GM23338 (cell line): ENCODE measurements around the gene RTL1. TPM values are rescaled to one million over a fixed set of nuclear protein-coding genes. Genes with fewer than 3 reads are reported as not detected.

ENCODE experiments used
- CREB1 ChIP-seq: fragments of 250-450 bp; sonication (Bioruptor Pico); IDR thresholded peaks from 2 replicates; pipeline ENCODE4 v1.5.0; 2020; ENCODE audit warnings: low read depth, mild to moderate bottlenecking, moderate library complexity
- EZH2 ChIP-seq: fragments of 200-600 bp; sonication (generic); IDR thresholded peaks from one replicate; pipeline ENCODE4 v1.8.0; 2017; ENCODE audit warnings: antibody characterized with exemption, mild to moderate bottlenecking, low read depth; ENCODE audit not compliant: unreplicated experiment
- JUNB ChIP-seq: IDR thresholded peaks from one replicate; pipeline ENCODE4 v1.6.1; 2016; ENCODE audit warnings: antibody characterized with exemption; ENCODE audit not compliant: unreplicated experiment
- POLR2AphosphoS5 ChIP-seq: IDR thresholded peaks from 2 replicates; pipeline ENCODE4 v1.6.1; 2016; ENCODE audit warnings: antibody characterized with exemption, low read depth
- STAT1 ChIP-seq: IDR thresholded peaks from one replicate; pipeline ENCODE4 v1.6.1; 2016; ENCODE audit warnings: antibody characterized with exemption; ENCODE audit not compliant: unreplicated experiment
- ZNF114 ChIP-seq: fragments of 250-450 bp; sonication (Bioruptor Pico); IDR thresholded peaks from 2 replicates; pipeline ENCODE4 v1.5.0; 2020; ENCODE audit warnings: mild to moderate bottlenecking, moderate library complexity
- ZNF331 ChIP-seq: fragments of 250-450 bp; sonication (Bioruptor Pico); IDR thresholded peaks from 2 replicates; pipeline ENCODE4 v1.5.0; 2020; ENCODE audit warnings: low read depth, mild to moderate bottlenecking, moderate library complexity
- polyA plus RNA-seq: library from polyadenylated mRNA; unstranded; fragments of >200 nt; fragmentation: Nextera tagmentation; extraction: Ambion mirVana; gene quantifications from 2 replicates; pipeline ENCODE4 v1.2.1, GENCODE V29; 2016
- total RNA-seq: library from RNA; depleted of rRNA; stranded (reverse); fragments of >200 nt; shearing (Covaris generic); gene quantifications from 2 replicates; pipeline ENCODE4 v1.2.3, GENCODE V29; 2014
- TF ChIP-seq, protein P1 (sequence below): fragments of 250-450 bp; sonication (Bioruptor Pico); IDR thresholded peaks from 2 replicates; pipeline ENCODE4 v1.5.0; 2020; ENCODE audit warnings: mild to moderate bottlenecking, moderate library complexity
- TF ChIP-seq, protein P2 (sequence below): IDR thresholded peaks from one replicate; pipeline ENCODE4 v1.6.1; 2018; ENCODE audit warnings: antibody characterized with exemption; ENCODE audit not compliant: unreplicated experiment
- TF ChIP-seq, protein P3 (sequence below): IDR thresholded peaks from 2 replicates; pipeline ENCODE4 v1.6.1; 2016; ENCODE audit warnings: antibody characterized with exemption
- TF ChIP-seq, protein P4 (sequence below), 2 experiments: fragments of 200-600 bp in 1 of 2; sonication (generic) in 1 of 2; conservative IDR thresholded peaks; 2 replicates each; pipeline versions ENCODE4 v1.5.1 to v1.6.1; 2016 to 2017; ENCODE audit warnings: antibody characterized with exemption in 2 of 2, low read depth in 2 of 2, mild to moderate bottlenecking in 2 of 2, moderate library complexity in 1 of 2

Gene RTL1
- total and polyA plus RNA-seq, 2 experiments from 2014 or later = not detected

DNA sequence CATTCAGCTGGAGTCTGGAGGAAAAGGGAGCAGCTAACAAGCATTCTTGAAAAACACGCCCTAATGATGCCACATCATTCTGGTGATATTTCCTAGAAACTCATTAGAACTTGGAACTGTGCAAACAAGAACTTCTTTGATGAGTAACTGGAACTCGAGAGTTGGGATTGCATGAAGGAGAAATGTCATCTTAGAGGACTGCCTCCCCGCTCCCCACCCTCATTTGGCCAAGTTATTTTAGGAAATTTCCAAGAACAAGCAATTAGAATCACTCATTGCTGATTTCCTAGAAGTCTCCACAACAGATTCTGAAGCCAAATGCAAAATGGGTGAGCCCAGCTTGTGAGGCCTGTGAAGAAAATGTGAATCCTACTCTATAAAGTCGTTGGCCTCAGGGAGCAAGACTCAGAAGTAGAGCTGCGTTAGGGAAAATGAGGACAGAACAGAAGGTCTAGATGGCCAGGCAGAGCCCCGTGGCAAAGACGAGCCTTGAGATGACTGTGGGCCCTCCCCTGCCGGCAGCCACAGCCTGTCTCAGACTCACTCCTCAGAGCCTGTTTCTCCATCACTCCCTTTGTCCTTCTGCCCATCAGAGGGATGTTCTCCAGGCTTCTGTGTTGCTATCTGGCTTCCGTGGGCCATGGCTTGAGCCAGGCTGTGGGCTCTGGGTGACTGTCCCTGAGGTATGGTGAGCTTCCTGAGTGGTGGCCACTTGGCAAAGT, 38.4 kb downstream of the RTL1 start (continued):
- TF ChIP-seq, protein P1, sequence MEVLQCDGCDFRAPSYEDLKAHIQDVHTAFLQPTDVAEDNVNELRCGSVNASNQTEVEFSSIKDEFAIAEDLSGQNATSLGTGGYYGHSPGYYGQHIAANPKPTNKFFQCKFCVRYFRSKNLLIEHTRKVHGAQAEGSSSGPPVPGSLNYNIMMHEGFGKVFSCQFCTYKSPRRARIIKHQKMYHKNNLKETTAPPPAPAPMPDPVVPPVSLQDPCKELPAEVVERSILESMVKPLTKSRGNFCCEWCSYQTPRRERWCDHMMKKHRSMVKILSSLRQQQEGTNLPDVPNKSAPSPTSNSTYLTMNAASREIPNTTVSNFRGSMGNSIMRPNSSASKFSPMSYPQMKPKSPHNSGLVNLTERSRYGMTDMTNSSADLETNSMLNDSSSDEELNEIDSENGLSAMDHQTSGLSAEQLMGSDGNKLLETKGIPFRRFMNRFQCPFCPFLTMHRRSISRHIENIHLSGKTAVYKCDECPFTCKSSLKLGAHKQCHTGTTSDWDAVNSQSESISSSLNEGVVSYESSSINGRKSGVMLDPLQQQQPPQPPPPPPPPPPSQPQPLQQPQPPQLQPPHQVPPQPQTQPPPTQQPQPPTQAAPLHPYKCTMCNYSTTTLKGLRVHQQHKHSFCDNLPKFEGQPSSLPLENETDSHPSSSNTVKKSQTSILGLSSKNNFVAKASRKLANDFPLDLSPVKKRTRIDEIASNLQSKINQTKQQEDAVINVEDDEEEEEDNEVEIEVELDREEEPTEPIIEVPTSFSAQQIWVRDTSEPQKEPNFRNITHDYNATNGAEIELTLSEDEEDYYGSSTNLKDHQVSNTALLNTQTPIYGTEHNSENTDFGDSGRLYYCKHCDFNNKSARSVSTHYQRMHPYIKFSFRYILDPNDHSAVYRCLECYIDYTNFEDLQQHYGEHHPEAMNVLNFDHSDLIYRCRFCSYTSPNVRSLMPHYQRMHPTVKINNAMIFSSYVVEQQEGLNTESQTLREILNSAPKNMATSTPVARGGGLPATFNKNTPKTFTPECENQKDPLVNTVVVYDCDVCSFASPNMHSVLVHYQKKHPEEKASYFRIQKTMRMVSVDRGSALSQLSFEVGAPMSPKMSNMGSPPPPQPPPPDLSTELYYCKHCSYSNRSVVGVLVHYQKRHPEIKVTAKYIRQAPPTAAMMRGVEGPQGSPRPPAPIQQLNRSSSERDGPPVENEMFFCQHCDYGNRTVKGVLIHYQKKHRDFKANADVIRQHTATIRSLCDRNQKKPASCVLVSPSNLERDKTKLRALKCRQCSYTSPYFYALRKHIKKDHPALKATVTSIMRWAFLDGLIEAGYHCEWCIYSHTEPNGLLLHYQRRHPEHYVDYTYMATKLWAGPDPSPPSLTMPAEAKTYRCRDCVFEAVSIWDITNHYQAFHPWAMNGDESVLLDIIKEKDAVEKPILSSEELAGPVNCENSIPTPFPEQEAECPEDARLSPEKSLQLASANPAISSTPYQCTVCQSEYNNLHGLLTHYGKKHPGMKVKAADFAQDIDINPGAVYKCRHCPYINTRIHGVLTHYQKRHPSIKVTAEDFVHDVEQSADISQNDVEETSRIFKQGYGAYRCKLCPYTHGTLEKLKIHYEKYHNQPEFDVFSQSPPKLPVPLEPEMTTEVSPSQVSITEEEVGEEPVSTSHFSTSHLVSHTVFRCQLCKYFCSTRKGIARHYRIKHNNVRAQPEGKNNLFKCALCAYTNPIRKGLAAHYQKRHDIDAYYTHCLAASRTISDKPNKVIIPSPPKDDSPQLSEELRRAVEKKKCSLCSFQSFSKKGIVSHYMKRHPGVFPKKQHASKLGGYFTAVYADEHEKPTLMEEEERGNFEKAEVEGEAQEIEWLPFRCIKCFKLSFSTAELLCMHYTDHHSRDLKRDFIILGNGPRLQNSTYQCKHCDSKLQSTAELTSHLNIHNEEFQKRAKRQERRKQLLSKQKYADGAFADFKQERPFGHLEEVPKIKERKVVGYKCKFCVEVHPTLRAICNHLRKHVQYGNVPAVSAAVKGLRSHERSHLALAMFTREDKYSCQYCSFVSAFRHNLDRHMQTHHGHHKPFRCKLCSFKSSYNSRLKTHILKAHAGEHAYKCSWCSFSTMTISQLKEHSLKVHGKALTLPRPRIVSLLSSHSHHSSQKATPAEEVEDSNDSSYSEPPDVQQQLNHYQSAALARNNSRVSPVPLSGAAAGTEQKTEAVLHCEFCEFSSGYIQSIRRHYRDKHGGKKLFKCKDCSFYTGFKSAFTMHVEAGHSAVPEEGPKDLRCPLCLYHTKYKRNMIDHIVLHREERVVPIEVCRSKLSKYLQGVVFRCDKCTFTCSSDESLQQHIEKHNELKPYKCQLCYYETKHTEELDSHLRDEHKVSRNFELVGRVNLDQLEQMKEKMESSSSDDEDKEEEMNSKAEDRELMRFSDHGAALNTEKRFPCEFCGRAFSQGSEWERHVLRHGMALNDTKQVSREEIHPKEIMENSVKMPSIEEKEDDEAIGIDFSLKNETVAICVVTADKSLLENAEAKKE (CRISPR knock-in tag) = no peak
- TF ChIP-seq, protein P2, sequence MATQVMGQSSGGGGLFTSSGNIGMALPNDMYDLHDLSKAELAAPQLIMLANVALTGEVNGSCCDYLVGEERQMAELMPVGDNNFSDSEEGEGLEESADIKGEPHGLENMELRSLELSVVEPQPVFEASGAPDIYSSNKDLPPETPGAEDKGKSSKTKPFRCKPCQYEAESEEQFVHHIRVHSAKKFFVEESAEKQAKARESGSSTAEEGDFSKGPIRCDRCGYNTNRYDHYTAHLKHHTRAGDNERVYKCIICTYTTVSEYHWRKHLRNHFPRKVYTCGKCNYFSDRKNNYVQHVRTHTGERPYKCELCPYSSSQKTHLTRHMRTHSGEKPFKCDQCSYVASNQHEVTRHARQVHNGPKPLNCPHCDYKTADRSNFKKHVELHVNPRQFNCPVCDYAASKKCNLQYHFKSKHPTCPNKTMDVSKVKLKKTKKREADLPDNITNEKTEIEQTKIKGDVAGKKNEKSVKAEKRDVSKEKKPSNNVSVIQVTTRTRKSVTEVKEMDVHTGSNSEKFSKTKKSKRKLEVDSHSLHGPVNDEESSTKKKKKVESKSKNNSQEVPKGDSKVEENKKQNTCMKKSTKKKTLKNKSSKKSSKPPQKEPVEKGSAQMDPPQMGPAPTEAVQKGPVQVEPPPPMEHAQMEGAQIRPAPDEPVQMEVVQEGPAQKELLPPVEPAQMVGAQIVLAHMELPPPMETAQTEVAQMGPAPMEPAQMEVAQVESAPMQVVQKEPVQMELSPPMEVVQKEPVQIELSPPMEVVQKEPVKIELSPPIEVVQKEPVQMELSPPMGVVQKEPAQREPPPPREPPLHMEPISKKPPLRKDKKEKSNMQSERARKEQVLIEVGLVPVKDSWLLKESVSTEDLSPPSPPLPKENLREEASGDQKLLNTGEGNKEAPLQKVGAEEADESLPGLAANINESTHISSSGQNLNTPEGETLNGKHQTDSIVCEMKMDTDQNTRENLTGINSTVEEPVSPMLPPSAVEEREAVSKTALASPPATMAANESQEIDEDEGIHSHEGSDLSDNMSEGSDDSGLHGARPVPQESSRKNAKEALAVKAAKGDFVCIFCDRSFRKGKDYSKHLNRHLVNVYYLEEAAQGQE = no peak
- TF ChIP-seq, protein P3, sequence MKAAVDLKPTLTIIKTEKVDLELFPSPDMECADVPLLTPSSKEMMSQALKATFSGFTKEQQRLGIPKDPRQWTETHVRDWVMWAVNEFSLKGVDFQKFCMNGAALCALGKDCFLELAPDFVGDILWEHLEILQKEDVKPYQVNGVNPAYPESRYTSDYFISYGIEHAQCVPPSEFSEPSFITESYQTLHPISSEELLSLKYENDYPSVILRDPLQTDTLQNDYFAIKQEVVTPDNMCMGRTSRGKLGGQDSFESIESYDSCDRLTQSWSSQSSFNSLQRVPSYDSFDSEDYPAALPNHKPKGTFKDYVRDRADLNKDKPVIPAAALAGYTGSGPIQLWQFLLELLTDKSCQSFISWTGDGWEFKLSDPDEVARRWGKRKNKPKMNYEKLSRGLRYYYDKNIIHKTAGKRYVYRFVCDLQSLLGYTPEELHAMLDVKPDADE = no peak
- TF ChIP-seq EZH2 = no peak
- no peak for TF ChIP-seq ZNF114 (CRISPR knock-in tag)
- TF ChIP-seq CREB1 (CRISPR knock-in tag) = no peak
- no peak for TF ChIP-seq STAT1
- TF ChIP-seq JUNB = no peak
- TF ChIP-seq, protein P4, sequence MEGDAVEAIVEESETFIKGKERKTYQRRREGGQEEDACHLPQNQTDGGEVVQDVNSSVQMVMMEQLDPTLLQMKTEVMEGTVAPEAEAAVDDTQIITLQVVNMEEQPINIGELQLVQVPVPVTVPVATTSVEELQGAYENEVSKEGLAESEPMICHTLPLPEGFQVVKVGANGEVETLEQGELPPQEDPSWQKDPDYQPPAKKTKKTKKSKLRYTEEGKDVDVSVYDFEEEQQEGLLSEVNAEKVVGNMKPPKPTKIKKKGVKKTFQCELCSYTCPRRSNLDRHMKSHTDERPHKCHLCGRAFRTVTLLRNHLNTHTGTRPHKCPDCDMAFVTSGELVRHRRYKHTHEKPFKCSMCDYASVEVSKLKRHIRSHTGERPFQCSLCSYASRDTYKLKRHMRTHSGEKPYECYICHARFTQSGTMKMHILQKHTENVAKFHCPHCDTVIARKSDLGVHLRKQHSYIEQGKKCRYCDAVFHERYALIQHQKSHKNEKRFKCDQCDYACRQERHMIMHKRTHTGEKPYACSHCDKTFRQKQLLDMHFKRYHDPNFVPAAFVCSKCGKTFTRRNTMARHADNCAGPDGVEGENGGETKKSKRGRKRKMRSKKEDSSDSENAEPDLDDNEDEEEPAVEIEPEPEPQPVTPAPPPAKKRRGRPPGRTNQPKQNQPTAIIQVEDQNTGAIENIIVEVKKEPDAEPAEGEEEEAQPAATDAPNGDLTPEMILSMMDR (conservative IDR thresholded peaks at IDR 0.05; ENCODE audit: low read depth in 2 of 2) = no peak
- TF ChIP-seq POLR2AphosphoS5 = no peak
- TF ChIP-seq ZNF331 (CRISPR knock-in tag) = no peak
